ENCODE data around the gene HSDL1.
"Not testable (repeated sequence)": the region's sequence is repeated elsewhere in the genome, so short reads cannot be mapped to it uniquely, and the experiment has no call there.

Gene HSDL1

DNA sequence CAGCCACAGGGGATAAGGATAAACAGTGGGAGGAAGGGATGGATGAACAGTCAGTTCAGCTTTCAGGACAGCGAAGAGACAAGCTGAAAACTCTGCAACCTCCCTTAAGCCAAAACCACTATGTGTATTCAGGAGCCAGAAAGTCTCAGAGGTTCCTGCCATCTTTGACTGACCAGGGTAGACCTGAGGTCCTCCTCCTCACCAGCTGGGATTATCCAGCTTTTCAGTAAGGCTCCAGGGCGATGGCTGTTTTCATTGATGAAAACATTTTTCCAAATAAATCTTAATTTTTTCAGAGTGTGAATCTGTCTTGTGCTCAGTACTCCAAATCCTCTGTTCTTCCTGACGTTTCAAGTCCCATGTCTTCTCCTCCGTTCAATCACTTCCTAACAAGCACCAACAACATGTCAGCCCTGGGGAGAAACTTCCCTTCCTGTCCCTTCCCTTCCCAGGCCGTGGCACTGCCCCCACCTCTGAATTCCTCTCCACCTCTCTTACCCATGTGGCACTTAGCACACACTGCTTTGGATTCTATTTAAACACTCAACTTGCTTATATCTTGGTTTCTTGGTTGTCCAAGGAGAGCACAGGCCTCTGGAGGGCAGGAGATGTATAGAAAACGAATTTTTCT, 5.2 kb downstream of the HSDL1 start:
- DNase-seq (ENCODE audit: low read depth in 2 of 2, low spot score in 1 of 2): no peak

DNA sequence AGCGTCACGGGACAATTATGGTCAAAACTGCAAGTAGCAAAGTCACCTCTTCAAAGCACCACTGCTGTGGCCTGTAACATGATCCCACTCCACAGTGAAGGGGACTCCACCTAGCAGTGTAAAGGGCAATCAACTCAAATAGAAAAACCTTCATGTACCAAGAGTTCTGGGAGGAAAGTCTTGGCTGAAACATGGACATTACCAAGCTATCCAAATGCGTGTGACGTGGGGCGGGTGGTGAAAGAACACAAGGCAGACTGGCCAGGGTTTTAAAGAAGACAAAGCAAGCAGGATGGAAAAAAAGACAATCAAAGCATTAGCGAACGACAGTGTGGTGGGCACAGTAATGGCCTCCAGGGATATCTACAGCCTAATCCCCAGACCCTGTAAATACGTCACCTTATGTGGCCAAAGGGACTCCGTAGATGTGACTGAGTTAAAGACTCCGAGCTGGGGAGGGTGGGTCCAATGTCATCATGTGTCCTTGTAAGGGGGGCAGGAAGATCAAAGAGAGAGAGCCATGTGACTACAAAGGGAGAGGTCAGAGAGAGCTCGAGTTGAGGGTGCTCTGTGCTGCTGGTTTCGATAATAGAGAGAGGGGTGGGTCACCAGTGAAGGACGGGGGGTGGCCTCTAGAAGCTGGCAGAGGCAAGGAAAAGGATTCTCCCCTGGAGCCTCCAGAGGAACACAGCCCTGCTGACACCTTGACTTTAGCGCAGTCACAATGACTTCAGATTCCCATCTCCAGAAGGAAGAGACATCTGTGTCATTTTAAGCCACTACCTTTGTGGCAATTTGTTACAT, 6.0 kb downstream of the HSDL1 start:
- no peak for DNase-seq (ENCODE audit: low read depth in 2 of 2, low spot score in 1 of 2)

GRCh38 chr16:84138500-84138823, 6.5 kb downstream of the HSDL1 start:
- DNase-seq (ENCODE audit: low read depth in 2 of 2, low spot score in 1 of 2): no peak

DNA sequence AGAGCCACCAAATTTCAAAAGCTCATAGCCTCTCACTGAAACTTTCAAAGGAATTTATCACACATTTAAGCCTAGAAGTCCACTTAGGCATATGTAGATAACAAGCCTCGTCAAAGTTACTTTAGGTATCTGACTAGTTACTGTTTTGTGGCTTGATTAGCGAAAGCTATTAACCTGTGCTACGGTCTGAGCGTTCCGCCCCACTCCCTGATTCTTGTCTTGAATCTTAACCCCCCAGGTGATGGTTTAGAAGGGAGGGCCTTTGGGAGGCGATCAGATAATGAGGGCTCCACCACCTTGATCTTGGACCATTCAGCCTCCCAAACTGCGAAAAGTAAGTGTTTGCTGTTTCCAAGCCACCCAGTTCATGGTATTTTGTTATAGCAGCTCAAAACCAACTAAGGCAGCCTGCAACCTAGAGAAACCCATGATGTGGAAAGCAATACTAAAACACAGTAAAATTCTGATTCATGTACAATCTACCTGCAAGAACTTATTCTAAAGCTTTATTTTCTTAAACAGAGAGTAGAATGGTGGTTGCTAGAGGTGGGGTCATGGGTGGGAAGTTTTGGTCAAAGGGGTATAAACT, 7.1 kb downstream of the HSDL1 start:
- no peak for DNase-seq (ENCODE audit: low read depth in 2 of 2, low spot score in 1 of 2)

- DNase-seq (ENCODE audit: low read depth in 2 of 2, low spot score in 1 of 2): no peak
Measured at GRCh38 chr16:84137287-84137686, 7.7 kb downstream of the HSDL1 start.

GRCh38 chr16:84136331-84137125, 8.4 kb downstream of the HSDL1 start:
- no peak for DNase-seq (ENCODE audit: low read depth in 2 of 2, low spot score in 1 of 2)

- DNase-seq (ENCODE audit: low read depth in 2 of 2, low spot score in 1 of 2): no peak
Measured at GRCh38 chr16:84132527-84133285, 12.3 kb downstream of the HSDL1 start.

DNA sequence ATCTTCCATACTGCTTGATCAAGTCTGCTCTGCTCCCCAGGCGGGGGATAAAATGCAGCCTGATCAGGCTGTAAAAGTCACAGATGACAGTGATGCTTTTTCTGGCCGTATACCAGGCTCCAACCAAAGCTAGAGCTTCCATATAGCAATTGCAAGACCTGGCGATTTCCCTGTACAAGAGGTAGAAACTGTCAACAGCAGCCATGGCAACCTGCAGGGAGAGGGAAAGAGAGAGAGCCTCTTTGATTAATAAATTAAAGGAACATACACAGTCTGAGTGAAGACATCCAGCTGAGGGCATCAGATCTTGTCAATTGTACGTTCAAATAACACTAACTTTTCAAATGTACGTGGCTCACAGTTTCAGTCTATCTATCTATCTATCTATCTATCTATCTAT, 13.9 kb downstream of the HSDL1 start:
- no peak for DNase-seq (ENCODE audit: low read depth in 2 of 2, low spot score in 1 of 2)

DNA sequence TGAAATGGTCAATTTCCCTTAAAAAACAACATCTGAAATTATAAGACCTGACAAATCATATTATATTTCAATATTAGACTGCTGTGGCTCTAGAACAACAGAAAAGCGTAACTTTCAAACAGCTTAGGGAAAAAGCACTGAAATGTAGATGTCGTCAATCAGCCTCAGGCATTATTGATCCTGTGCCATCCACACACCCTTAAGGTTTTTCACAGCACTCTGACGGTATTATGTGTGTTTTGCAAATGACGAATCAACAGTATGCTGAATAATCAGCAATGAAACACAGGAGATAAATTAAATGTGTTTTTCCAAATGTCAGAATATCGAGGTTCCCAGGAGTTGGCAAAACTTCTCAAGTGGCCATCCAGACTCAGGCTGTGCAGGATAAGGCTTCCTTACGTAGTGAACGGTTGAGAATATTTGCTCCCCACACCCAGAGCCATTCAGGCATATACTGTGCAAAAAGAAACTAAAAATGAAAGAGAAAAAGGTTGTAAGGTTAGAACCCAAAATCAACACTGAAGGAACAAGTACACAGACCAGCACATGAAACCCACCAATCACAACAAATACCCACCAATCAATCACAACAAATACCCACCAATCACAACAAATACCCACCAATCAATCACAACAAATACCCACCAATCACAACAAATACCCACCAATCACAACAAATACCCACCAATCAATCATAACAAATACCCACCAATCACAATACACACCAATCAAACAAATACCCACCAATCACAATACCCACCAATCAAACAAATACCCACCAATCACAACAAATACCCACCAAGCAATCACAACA, 20.5 kb downstream of the HSDL1 start:
- DNase-seq (ENCODE audit: low read depth in 2 of 2, low spot score in 1 of 2): no peak

GRCh38 chr16:84121007-84121406, 24.0 kb downstream of the HSDL1 start:
- DNase-seq (ENCODE audit: low read depth in 2 of 2, low spot score in 1 of 2): no peak

- no peak for DNase-seq (ENCODE audit: low read depth in 2 of 2, low spot score in 1 of 2)
Measured at GRCh38 chr16:84120023-84120422, 25.0 kb downstream of the HSDL1 start.

DNA sequence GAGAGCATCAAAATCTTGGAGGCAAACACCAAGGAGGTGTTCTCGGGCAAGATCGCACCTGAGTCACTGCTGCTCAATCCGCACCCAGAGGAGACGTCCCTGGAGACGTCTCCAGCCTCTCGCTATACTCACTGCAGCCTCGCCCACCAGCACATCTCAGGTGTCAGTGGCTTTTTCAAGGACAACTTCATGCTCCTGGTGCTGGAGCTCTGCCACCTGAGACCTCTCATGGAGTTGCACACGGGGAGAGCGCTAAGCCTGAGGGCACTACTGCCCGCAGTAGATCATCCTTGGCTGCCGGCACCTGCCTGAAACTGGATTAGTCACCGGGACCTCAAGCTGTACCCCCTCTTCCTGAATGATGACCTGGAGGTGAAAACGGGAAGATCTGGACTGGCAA, 25.6 kb downstream of the HSDL1 start:
- DNase-seq (ENCODE audit: low read depth in 2 of 2, low spot score in 1 of 2): no peak

DNA sequence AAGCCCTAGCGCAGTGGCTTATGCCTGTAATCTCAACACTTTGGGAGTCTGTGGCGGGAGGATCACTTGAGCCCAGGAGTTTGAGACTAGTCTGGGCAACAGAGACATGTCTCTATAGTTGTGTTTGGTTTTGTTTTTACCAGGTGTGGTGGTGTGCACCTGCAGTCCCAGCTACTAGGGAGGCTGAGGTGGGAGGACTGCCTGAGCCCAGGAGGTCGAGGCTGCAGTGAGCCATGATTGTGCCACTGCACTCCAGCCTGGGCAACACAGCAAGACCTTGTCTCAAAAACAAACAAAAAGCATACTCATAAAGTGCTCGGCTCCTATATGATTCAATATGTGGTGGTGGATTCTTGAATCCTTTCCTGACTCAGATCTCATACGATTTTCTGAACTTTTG, 26.7 kb downstream of the HSDL1 start:
- DNase-seq (ENCODE audit: low read depth in 2 of 2, low spot score in 1 of 2): not testable (repeated sequence)

DNA sequence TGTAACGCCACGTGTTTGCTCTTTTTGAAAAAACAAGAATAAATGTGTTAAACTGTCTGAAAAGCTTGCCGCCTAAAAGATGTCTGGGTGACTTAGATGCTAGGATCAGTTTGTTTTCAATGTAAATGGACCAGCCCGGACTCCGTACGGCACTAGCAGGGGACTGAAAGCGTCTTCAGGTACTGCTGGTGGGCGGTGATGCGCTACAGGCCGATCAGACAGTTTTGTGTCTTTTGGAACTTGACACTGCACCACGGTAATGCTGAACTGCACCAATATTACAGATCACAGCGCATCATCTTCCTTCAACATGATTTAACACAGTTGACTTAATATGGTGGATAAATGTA, 27.5 kb downstream of the HSDL1 start:
- DNase-seq (ENCODE audit: low read depth in 2 of 2, low spot score in 1 of 2): no peak

GRCh38 chr16:84116720-84117493, 28.1 kb downstream of the HSDL1 start, which contains the start of gene MBTPS1:
Gene MBTPS1, minus strand, starts transcription at chr16:84116942. Its CDS starts 15,159 bp downstream, at chr16:84101783.
- peak; percentile 96 to 97 for DNase-seq (ENCODE audit: low read depth in 2 of 2, low spot score in 1 of 2)

DNA sequence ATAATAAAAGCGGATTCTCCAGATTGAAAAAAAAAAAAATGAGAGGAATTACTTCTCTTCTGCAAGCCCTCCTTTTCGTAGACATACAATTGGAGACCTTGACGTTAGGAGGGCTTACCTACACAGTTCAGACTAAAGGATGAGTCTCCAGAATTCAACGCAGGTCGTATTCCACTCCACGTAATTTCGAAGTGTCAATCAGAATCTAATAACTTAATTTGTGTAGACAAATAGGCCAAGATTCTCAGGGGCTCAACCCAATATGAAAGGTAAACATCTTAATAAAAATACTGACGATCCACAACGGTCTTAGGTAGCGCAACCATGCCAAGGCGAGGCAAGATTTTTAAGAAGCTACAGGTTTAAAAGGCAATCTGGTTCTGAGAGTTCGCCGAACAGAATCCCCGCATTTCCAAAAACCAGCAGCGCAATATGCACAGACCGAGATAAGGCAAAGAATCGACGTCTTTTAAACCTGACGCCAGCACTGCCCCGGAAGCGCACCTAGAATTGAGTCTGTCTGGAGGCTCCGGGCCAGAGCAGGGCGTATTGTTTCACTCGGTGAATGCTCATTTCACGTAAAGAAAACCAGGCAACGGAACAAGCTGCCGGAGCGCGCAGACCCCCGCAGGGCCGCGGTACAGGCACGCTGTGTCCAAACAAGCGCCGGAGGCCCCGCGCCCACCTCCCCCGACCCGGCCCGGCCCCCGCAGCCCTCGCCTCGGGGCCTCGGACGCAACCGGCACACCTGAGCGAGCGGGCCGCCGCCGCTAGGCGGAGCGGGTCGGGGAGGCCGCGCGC, 28.9 kb downstream of the HSDL1 start:
- DNase-seq (ENCODE audit: low read depth in 2 of 2, low spot score in 1 of 2): peak; percentile 21 to 36

- DNase-seq (ENCODE audit: low read depth in 2 of 2, low spot score in 1 of 2): not testable (repeated sequence)
Measured at GRCh38 chr16:84111949-84112348, 33.0 kb downstream of the HSDL1 start.

- DNase-seq (ENCODE audit: low read depth in 2 of 2, low spot score in 1 of 2): no peak
Measured at GRCh38 chr16:84111525-84111924, 33.5 kb downstream of the HSDL1 start.

GRCh38 chr16:84110527-84110926, 34.5 kb downstream of the HSDL1 start:
- DNase-seq (ENCODE audit: low read depth in 2 of 2, low spot score in 1 of 2): no peak
